K562 (cell line): ENCODE results near the gene RTBDN. TPM values are rescaled to one million over a fixed set of nuclear protein-coding genes. Genes with fewer than 3 reads are reported as not detected.

Source experiments
- CHD4 ChIP-seq: fragments of 200-600 bp; sonication (generic); IDR thresholded peaks from 3 replicates; pipeline ENCODE4 v1.6.1; 2012; ENCODE audit warnings: low read depth, mild to moderate bottlenecking, mixed read lengths, low read length, inconsistent platforms; ENCODE audit not compliant: insufficient read depth, insufficient replicate concordance, poor library complexity, severe bottlenecking
- CREBBP ChIP-seq: IDR thresholded peaks from one replicate; pipeline ENCODE4 v1.6.1; 2012; ENCODE audit warnings: low read depth, mild to moderate bottlenecking, control low read depth, inconsistent platforms, low read length
- ETS1 ChIP-seq: conservative IDR thresholded peaks from 2 replicates; pipeline ENCODE4 v1.6.1; 2011; ENCODE audit warnings: low read depth, mild to moderate bottlenecking, low read length; ENCODE audit not compliant: control insufficient read depth
- FOS ChIP-seq: IDR thresholded peaks from 3 replicates; pipeline ENCODE4 v1.6.1; 2011; ENCODE audit not compliant: insufficient read length; ENCODE audit errors: extremely low read depth
- FOXK1 ChIP-seq: sonication (generic); formaldehyde crosslinking; IDR thresholded peaks from 2 replicates; pipeline ENCODE4 v1.8.0; 2022; ENCODE audit warnings: missing genetic modification reagents, mild to moderate bottlenecking, borderline replicate concordance
- HDAC6 ChIP-seq: IDR thresholded peaks from 2 replicates; pipeline ENCODE4 v1.6.1; 2012; ENCODE audit warnings: low read depth, mild to moderate bottlenecking, control low read depth, inconsistent platforms, low read length, moderate library complexity
- HNRNPH1 ChIP-seq: fragments of 200-400 bp; formaldehyde crosslinking; optimal IDR thresholded peaks from 2 replicates; pipeline ENCODE3; 2017; ENCODE audit warnings: low read depth, mild to moderate bottlenecking, low read length, moderate library complexity
- MTA2 ChIP-seq: fragments of 450-650 bp; IDR thresholded peaks from 2 replicates; pipeline ENCODE4 v1.6.1; 2016; ENCODE audit warnings: low read depth
- MTF1 ChIP-seq: fragments of 250-450 bp; sonication (Bioruptor Pico); IDR thresholded peaks from 2 replicates; pipeline ENCODE4 v1.9.0; 2021; ENCODE audit warnings: moderate library complexity, mild to moderate bottlenecking, inconsistent platforms, borderline replicate concordance
- NR2F6 ChIP-seq: fragments of 450-650 bp; formaldehyde crosslinking; IDR thresholded peaks from 2 replicates; pipeline ENCODE4 v1.4.0; 2020; ENCODE audit warnings: mild to moderate bottlenecking
- PTTG1 ChIP-seq: fragments of 450-650 bp; IDR thresholded peaks from 2 replicates; pipeline ENCODE4 v1.6.1; 2016; ENCODE audit warnings: low read depth, mild to moderate bottlenecking, missing genetic modification characterization, missing compliant biosample characterization
- RHOXF2B ChIP-seq: fragments of 250-450 bp; sonication (Bioruptor Pico); conservative IDR thresholded peaks from 2 replicates; pipeline ENCODE4 v1.5.1; 2021
- SRSF1 ChIP-seq: fragments of 200-400 bp; formaldehyde crosslinking; IDR thresholded peaks from 2 replicates; pipeline ENCODE4 v1.6.1; 2017; ENCODE audit warnings: mild to moderate bottlenecking, low read depth, low read length, moderate library complexity
- TAF1 ChIP-seq: IDR thresholded peaks from 2 replicates; pipeline ENCODE4 v1.6.1; 2011; ENCODE audit warnings: mild to moderate bottlenecking, low read length, moderate library complexity; ENCODE audit not compliant: insufficient read depth, control insufficient read depth, severe bottlenecking; ENCODE audit errors: extremely low read depth
- THAP7 ChIP-seq: fragments of 250-450 bp; sonication (Bioruptor Pico); IDR thresholded peaks from 2 replicates; pipeline ENCODE4 v1.5.0; 2021
- USF2 ChIP-seq: sonication (generic); formaldehyde crosslinking; IDR thresholded peaks from 2 replicates; pipeline ENCODE4 v1.5.0; 2020; ENCODE audit warnings: missing genetic modification reagents
- ZNF324 ChIP-seq: fragments of 250-450 bp; sonication (Bioruptor Pico); IDR thresholded peaks from 2 replicates; pipeline ENCODE4 v1.4.0; 2020; ENCODE audit warnings: mild to moderate bottlenecking
- ZNF431 ChIP-seq: sonication (generic); formaldehyde crosslinking; IDR thresholded peaks from 2 replicates; pipeline ENCODE4 v1.8.0; 2022; ENCODE audit warnings: mild to moderate bottlenecking, missing genetic modification reagents
- ZNF695 ChIP-seq: fragments of 450-650 bp; formaldehyde crosslinking; IDR thresholded peaks from 2 replicates; pipeline ENCODE4 v1.4.0; 2020; ENCODE audit warnings: mild to moderate bottlenecking, moderate library complexity
- polyA plus RNA-seq, 8 experiments: library from polyadenylated mRNA; depleted of rRNA in 4 of 8; stranded (reverse) in 5 of 8; unstranded in 3 of 8; fragments of >200 nt; fragmentation: Nextera tagmentation in 2 of 8; fragmentation: Illumina TruSeq in 1 of 8; extraction: Ambion mirVana in 2 of 8; extraction: Trizol in 1 of 8; gene quantifications; 2 replicates each; pipeline versions ENCODE4 v1.2.1 to v1.2.3, GENCODE V29; 2011 to 2014; ENCODE audit warnings: inconsistent platforms in 1 of 8, missing spikeins in 1 of 8
- total RNA-seq, 7 experiments: library from RNA; depleted of rRNA in 6 of 7; stranded (reverse); fragments of >200 nt in 6 of 7; fragmentation: Illumina TruSeq in 2 of 7; extraction: Trizol in 2 of 7; gene quantifications; 2 replicates each; pipeline versions ENCODE4 v1.2.1 to v1.2.3, GENCODE V29; 2011 to 2021; ENCODE audit warnings: low replicate concordance in 1 of 7
- TF ChIP-seq, protein P1 (sequence below): IDR thresholded peaks from 2 replicates; pipeline ENCODE4 v1.6.1; 2011; ENCODE audit warnings: borderline replicate concordance, low read depth, mild to moderate bottlenecking, moderate library complexity, low read length; ENCODE audit not compliant: insufficient read depth, poor library complexity, severe bottlenecking
- TF ChIP-seq, protein P2 (sequence below): fragments of 200-400 bp; formaldehyde crosslinking; IDR thresholded peaks from 2 replicates; pipeline ENCODE4 v1.6.1; 2017; ENCODE audit warnings: mild to moderate bottlenecking, low read depth, low read length, moderate library complexity

Gene RTBDN
- total and polyA plus RNA-seq, 9 of the 15 experiments (the other 6 are each of a cell fraction or from before 2014, with no cell fraction given) = 0.20 to 2.3 (median 0.72) TPM; not detected in 1

GRCh38 chr19:12838182-12838885 lies 4.0 kb upstream of the RTBDN start, which contains the start of gene MAST1 (continued):
- TF ChIP-seq, protein P1, sequence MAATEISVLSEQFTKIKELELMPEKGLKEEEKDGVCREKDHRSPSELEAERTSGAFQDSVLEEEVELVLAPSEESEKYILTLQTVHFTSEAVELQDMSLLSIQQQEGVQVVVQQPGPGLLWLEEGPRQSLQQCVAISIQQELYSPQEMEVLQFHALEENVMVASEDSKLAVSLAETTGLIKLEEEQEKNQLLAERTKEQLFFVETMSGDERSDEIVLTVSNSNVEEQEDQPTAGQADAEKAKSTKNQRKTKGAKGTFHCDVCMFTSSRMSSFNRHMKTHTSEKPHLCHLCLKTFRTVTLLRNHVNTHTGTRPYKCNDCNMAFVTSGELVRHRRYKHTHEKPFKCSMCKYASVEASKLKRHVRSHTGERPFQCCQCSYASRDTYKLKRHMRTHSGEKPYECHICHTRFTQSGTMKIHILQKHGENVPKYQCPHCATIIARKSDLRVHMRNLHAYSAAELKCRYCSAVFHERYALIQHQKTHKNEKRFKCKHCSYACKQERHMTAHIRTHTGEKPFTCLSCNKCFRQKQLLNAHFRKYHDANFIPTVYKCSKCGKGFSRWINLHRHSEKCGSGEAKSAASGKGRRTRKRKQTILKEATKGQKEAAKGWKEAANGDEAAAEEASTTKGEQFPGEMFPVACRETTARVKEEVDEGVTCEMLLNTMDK = peak; percentile 83
- TF ChIP-seq NR2F6 (CRISPR knock-in tag) (no peak), MTA2 (no peak), CHD4 (no peak), USF2 (CRISPR knock-in tag) (no peak), ZNF324 (CRISPR knock-in tag) (no peak), MTF1 (no peak), PTTG1 (no peak), TAF1 (no peak), CREBBP (no peak), HNRNPH1 (no peak), ETS1 (0 out of 2 replicates have a peak, but pooled peaks have one; percentile 32), FOS (no peak), THAP7 (CRISPR knock-in tag) (no peak), SRSF1 (no peak), FOXK1 (CRISPR knock-in tag) (no peak), HDAC6 (no peak), ZNF695 (CRISPR knock-in tag) (no peak), ZNF431 (no peak), RHOXF2B (CRISPR knock-in tag) (no peak)
- TF ChIP-seq, protein P2, sequence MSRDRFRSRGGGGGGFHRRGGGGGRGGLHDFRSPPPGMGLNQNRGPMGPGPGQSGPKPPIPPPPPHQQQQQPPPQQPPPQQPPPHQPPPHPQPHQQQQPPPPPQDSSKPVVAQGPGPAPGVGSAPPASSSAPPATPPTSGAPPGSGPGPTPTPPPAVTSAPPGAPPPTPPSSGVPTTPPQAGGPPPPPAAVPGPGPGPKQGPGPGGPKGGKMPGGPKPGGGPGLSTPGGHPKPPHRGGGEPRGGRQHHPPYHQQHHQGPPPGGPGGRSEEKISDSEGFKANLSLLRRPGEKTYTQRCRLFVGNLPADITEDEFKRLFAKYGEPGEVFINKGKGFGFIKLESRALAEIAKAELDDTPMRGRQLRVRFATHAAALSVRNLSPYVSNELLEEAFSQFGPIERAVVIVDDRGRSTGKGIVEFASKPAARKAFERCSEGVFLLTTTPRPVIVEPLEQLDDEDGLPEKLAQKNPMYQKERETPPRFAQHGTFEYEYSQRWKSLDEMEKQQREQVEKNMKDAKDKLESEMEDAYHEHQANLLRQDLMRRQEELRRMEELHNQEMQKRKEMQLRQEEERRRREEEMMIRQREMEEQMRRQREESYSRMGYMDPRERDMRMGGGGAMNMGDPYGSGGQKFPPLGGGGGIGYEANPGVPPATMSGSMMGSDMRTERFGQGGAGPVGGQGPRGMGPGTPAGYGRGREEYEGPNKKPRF = no peak
